ENCODE measurements around the gene SHISA5.
"Not testable (repeated sequence)": the region's sequence is repeated elsewhere in the genome, so short reads cannot be mapped to it uniquely, and the experiment has no call there.

SHISA5 gene

DNA sequence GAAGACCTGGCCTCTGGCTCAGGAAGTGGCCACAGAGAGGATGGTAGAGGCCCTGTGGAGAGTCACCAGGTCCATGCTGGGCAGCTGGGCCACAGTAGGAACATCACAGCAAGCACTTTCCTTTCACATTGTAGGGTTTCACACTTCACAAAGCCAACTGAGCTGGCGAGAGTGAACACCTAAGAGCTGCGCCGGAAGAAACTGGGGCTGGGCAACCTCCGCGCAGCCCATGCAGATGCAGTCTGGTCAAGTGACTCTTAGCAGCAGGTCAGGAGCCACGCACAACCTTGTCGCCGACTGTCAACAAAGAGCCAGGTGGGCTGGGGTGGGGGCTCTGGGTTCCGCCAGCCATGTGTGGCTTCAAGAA is 15.3 kb upstream of the SHISA5 start:
- no peak for DNase-seq (ENCODE audit: low read depth)

DNA sequence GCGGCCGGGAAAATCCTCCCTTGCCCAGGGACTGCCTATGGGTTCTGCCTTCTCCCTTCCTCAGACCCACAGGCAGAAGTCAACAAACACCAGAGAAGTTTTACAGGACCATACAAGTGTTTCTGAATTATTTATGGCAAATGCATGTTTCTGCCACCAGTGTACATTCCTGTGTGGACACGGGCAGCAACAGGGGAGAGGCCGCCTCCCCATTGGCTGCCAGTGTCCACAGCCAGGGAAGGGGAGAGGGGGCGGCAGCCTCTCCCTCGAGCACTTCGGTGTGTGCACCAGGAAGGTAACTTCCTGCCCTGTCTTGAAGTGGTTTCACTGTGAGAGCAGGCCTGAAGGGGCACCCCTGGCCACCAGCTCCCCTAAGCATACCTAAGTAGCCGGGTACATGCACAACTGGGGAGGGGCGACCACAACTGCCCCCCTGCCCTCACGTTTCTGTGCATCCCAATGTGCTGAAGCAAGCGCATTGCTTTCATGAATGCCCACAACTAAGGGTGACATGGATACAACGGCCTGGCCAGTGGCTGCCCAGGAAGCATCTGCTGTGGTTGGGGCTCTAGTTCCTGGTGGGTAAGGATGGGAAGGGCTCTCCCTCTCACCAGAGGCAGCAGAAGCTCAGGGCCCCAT is 14.8 kb upstream of the SHISA5 start:
- no peak for DNase-seq (ENCODE audit: low read depth)

DNA sequence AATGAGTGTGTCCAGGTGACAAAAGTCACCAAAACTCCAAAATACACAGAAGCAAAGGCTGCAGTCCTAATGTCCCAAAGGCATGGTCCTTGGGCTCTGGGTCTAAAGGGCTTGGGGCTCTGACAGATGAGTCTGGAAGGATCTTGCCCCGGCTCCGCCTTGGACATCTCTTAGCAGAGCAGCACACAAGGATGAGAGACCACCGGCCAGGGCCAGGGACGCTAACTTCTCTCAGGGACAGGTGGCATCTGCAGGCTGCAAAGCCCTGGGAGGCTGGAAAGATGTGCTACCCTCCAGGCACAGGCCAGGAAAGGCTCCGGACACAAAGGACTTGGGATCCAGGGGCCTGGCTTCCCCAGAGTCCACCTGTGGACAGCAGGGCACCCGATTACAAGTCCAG is 14.1 kb upstream of the SHISA5 start:
- no peak for DNase-seq (ENCODE audit: low read depth)

DNA sequence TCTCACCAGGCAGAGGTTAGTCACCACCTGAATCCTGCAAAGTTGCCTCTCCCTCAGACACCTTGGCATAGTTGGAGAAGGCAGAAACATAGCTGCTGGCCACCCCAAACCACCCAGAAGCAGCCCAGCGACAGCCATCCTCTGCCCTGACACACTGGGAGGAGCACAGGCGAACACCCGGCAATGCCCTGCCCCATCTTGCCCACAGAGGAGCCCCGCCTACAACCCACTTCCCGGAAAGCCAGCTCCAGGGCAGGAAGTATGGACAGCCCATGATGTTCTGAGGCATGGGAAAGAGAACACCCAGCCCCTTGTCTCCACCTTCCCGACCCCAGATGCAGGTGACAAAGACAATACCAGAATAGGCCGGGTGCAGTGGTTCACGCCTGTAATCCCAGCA is 12.6 kb upstream of the SHISA5 start:
- DNase-seq (ENCODE audit: low read depth): no peak

DNA sequence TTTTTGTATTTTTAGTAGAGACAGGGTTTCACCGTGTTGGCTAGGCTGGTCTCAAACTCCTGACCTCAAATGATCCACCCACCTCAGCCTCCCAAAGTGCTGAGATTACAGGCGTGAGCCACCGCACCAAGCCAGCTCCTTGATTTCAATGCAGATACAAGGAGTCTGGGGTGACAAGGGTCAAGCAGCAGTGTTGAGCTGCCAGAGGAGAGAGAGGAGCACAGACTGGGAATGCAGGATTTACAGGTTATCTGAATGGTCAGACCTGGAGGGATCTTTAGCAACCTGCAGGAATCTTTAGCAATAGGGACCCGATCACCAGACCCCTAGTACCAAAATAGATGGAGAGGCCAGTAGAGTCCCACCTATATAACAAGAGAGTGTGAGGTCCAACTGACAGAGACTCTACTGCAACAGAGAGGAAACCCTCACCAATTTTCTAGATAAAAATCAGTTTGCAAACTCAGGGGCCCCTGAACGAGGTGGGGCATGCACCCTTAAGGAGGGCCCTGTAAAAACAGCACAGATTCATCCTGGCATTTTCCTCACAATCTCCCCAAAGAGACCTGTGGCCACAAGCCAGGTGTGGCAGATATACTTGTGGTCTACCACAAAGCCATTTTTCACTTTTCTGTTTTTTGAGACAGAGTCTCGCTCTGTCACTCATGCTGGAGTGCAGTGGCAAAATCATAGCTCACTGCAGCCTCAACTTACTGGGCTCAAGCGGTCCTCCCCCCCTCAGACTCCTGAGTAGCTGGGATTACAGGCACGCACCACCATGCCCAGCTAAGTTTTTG is 10.7 kb upstream of the SHISA5 start:
- DNase-seq (ENCODE audit: low read depth): no peak

DNA sequence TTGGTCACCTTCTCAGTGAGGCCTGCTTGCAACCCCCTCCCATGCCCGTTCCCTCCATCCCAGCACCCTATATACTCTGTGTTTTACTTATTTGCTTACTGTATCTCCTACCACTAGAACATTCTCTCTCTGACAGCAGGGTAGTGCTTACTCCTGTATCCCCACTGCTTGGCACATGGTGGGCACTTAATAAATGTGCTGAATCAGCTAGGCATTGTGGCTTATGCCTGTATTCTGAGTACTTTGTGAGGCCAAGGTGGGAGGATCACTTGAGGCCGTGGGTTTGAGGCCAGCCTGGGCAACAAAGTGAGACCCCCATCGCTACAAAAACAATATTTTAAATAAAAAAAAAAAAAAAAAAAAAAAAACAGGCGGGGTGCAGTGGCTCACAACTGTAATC is 7.6 kb upstream of the SHISA5 start:
- DNase-seq (ENCODE audit: low read depth): no peak

DNA sequence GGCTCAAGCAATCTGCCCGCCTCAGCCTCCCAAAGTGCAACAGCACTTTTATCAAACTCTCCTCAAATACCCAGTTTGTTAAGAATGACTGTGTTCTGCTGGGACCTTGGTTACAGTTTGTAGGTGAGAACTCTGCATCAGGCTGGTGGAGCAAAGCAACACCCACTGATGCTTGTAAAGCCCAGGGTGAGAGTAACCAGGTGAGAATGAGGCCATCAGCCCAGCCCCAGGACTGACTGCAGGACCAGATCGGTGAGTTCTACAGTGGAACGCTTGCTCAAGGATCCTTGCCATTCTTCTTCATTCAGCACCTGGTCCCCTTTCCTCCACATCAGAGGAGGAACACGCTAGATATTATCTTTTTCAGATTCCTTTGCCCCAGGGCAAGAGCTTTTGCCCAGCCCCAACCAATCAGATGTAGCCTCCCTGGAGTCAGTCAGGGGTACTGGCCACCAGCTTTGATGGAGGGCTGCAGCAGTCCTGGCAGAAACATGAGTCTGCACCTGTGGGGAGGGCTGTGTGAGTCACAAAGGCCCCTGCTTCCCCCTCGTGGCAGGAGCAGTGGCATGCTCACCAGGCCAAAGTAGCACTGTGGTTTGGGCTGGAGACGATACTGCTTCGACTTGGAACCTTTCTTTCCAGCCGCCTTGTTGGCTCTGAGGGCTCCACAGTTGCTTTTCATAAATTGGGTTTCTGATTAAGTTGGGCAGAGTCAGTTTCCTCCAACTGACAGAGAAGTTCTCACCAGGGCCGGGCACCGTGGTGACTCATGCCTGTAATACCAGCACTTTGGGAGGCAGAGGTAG is 3.5 kb upstream of the SHISA5 start:
- DNase-seq (ENCODE audit: low read depth): peak; percentile 44

DNA sequence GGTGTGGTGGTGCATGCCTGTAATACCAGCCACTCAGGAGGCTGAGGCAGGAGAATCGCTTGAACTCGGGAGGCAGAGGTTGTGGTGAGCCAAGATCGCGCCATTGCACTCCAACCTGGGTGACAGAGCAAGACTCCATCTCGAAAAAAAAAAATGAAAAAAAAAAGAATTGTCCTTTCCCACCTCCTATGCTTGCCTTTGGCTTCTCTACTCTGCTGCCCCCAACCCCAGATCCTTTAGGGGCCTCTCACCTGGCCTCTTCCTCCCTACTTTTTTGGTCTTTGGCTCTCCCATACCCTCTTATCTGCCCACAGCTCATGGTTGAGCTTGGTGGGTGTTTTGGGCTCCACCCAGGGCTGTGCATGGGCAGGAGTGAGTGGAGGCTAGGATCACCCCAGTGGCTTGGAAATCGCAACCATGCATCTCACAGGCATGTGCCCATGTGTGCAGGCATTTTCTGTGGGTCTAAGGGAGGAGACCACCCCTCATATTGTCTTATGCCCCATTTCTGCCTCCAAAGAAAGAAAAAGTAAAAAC is 2.1 kb upstream of the SHISA5 start:
- DNase-seq (ENCODE audit: low read depth): no peak

DNA sequence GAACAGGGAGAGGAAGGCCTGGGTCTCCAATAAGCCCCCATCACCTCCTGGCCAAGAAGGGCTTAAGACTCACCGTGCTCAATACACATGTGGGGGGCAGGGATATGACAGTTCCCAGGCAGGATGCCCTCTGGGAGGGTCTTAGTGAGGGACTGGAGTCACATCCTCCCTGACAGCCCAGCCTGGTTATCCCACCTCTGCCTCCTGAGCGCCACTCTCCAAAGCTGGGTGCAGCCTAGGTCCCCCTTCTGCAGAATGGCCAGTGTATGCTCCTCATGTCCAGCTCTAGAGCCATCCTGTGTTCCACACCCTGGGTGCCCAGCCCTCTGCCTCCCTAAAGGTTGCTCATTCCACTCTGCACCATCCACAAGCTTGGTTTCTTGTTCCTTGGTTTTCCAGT is 1.2 kb upstream of the SHISA5 start:
- no peak for DNase-seq (ENCODE audit: low read depth)

DNA sequence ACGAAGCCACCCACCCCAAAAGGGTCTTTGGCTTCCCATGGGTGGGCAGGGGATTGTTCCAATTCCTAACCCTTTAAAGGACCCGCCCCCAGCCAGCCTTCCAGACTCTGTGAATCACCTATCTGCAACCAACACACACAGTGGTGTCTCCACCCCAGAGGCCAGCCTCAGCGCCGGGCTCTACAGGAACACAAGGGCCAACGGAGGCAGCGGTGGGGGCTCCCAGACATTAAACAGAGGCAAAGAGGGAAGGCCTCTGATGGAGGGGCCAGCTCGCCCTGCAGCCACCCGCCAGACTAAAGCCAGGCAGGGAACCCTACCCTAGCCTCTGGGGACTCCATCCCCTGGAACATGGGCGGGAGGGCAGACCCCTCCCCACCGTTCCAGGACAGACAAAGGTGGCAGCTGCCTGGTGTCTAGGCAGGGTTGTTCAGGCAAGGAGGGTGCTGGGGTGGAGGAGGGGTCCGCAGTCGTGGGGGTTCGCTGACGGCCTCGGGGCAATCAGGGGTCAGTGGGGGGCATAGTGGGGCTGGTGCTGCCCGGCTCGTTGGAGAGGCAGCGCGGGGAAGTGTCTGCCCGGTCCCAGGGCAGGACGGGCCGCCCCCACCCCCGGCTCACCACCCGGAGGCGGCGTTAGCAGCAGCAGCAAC is 448 bp downstream of the SHISA5 start:
- DNase-seq (ENCODE audit: low read depth): peak; percentile 26

DNA sequence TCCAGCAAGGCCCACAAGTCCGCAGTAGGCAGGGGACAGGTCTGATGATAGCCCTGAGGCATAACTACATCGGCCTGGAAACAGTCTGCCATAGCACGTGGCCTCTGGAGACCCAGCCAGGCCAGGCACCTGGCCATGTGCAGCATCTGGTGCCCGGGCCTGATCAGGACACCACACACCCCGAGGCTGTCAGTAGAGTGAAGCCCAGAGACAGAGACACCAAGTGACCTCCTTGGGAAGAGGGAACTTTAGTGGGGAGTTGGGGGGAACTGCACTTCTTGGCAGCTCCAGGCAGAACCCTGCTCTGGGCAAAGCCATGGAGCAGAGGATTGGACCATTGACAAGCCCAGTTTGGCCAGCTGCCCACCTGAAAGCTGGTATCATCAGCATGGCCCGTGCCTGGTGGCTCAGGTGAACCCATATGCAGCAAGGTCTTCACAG is 1.2 kb downstream of the SHISA5 start:
- DNase-seq (ENCODE audit: low read depth): no peak

DNA sequence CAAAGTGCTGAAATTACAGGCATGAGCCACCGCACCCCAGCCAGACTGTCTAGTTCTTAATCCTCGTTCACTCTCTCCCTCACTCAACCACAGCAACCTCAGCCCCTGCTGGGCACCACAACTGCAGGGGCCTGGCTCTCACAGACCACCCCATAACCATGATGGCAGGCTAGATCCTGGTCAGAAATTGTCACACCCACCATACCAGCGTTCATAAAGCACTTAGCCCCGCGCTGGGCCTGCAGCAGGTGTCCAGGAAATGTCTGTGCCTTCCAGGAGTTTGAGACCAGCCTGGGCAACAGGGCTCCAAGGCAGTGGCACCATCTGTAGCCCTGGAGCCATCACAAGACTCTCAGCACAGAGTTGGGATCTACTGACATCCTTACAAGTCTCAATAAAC is 1.9 kb downstream of the SHISA5 start:
- no peak for DNase-seq (ENCODE audit: low read depth)

DNA sequence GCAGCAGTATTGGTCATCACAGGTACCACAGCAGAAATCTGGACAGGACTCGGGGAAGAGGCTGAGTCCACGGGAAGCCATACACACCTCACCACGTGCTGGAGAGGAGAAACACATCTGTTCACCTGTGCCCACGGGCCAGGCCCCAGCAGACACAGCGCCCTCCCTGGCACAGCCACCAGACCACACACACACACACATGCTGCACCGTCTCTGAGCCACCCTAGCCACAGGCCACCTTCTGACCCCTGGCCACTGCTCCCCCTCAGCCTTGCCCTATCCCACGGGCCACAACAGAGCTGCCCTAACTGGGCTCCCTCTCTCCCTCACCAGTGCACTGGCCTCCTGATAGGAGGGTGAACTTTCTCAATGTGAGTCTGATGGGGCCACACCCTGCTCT is 2.8 kb downstream of the SHISA5 start:
- DNase-seq (ENCODE audit: low read depth): no peak

DNA sequence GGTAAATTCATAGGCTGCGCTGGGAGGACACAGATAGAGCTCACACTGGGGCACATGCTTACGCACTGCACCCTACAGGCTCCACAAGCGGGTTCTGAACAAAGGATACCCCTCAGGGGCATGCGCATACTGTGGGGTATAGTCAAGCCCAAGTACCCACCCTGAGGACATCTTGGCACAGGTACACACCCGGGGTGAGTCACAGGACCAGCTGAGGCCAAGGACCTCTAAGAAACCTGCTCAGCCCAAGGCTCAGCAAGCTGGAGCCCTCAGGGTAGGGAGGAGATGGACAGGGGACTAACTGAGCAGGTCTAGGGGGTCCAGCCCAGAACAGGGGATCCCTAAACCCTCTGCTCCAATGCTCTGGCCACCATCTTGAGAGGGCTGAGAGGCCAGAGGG is 3.3 kb downstream of the SHISA5 start:
- DNase-seq (ENCODE audit: low read depth): no peak

DNA sequence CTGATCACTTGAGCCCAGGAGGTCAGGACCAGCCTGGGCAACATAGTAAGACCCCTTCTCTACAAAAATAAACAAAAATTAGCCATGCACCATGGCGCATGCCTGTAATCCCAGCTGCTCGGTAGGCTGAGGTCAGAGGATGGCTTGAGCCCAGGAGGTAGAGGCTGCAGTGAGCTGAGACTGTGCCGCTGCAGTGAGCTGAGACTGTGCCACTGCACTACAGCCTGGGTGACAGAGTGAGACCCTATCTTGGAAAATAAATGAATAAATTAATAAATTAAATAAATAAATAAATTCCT is 10.8 kb downstream of the SHISA5 start:
- no peak for DNase-seq (ENCODE audit: low read depth)

DNA sequence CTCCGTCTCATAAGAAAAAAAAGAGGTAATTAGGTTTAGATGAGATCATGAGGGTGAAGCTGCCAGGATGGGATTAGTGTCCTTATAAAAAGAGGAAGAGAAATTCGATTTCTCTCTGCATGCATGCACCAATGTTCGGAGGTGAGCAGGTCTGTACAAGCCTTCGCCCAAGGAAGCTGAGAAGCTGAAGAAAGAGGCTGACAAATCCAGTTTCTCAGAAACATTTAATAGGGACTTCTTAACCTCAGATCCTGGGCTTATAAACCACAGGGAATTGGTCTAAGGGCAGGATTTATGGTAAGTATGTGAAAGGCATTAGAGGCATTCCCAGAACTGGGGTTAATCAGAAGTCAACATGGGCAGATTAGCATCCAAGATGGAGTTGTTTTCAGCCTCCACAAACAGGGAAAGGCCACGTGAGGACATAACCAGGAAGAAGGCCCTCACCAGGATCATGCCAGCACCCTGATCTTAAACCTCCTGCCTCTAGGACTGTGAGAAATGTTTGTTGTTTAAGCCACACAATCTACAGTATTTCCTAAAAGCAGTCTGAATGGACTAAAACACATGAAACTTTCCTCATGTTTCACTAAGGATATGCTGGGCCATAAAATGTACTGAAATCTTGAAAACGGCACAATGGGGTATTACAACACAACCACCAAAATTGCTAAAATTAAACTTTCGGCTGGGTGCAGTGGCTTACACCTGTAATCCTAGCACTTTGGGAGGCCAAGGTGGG is 11.3 kb downstream of the SHISA5 start:
- no peak for DNase-seq (ENCODE audit: low read depth)

DNA sequence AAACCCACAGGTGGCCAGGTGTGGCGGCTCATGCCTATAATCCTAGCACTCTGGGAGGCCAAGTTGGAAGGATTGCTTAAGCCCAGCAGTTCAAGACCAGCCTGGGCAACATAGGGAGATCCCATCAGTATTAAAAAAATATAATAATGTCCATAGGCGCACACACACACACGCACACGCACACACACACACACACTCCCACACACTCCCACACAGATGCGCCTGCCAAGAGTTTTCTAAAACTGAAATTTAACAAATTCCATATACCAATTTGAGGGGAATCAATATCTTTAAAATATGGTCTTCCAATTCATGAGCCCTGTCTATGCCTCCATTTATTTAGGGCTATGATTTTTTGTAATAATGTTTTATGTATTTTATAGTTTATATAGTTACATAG is 17.0 kb downstream of the SHISA5 start:
- DNase-seq (ENCODE audit: low read depth): no peak

DNA sequence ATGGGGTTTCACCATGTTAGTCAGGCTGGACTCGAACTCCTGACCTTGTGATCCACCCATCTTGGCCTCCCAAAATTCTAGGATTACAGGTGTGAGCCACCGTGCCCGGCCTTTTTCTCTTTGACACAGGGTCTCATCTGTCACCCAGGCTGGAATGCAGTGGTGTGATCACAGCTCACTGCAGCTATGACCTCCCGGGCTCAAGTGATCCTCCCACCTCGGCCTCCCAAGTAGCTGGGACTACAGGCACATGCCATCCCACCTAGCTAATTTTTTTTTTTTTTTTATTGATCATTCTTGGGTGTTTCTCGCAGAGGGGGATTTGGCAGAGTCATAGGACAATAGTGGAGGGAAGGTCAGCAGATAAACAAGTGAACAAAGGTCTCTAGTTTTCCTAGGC is 21.2 kb downstream of the SHISA5 start:
- not testable (repeated sequence) for DNase-seq (ENCODE audit: low read depth)

DNA sequence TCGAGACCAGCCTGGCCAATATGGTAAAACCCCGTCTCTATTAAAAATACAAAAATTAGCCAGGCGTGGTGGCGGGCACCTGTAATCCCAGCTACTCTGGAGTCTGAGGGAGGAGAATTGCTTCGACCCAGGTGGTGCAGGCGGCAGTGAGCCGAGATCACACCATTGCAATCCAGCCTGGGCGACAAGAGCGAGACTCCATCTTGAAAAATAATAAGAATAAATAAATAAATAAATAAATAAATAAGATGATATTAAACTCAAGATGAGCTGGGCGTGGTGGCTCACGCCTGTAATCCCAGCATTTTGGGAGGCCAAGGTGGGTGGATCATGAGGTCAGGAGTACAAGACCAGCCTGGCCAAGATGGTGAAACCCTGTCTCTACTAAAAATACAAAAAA is 23.1 kb downstream of the SHISA5 start:
- not testable (repeated sequence) for DNase-seq (ENCODE audit: low read depth)

DNA sequence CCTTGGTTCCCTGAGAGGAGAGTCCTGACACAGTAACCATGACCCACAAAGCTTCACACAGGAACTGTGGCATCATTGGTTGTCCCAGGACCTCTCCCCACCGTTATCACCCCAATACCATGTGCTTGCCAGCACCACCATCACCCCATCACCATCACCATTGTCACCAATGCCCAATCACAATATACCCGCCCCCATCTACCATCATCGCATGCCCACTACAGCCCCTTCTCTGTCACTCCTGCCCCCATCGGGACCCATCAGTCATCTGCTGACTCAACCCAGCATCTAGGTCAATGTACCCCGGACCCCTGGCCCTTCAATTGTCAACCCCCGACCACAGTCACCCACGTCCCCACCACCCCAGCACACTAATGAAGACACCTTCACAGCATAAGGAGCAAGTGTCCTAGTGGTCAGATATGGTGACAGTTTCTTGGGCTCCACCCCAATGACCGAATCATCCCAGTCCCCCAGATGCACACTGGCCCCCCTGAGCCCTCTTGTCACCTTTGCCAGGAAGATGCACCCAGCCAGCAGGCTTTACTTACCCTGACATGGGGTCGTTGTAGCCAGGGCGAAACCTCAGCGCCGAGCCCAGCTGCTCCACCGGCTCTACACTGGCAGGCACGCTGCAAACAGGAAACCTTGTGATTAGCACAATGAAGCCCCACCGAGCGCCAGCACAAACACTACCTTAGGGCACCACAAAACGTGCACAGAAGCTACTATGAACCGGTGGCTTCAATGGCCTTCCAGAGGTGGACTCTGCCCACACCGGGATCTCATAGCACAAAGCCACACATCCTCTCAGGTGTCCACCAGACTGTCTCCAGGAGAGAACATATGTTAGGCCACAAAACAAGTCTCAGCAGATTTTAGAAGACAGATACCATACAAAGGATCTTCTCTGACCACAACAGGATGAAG is 25.1 kb downstream of the SHISA5 start:
- no peak for DNase-seq (ENCODE audit: low read depth)

Data from fibroblast of gingiva (primary cell).